ENCODE measurements around the gene ANAPC15.

The ANAPC15 gene

GRCh38 chr11:72084076-72084475 lies 28.4 kb downstream of the ANAPC15 start:
- no peak for DNase-seq

GRCh38 chr11:72083414-72083813 lies 29.1 kb downstream of the ANAPC15 start:
- no peak for DNase-seq

GRCh38 chr11:72081821-72082453 lies 30.6 kb downstream of the ANAPC15 start:
- DNase-seq: no peak

GRCh38 chr11:72081184-72081644 lies 31.3 kb downstream of the ANAPC15 start:
- no peak for DNase-seq

GRCh38 chr11:72080326-72081183 lies 31.9 kb downstream of the ANAPC15 start, which contains the start of the genes LRRC51 and NUMA1:
Gene LRRC51, plus strand, starts transcription at chr11:72080850. Its CDS starts 8,234 bp downstream, at chr11:72089084.
Gene NUMA1, minus strand, starts transcription at chr11:72080542. Its CDS starts 44,599 bp downstream, at chr11:72035943.
- peak; percentile 96 to 100 (median 99) for DNase-seq

- peak in 1 of 6 experiments; percentile 31 for DNase-seq
Observed at GRCh38 chr11:72079819-72080325, 32.6 kb downstream of the ANAPC15 start.

GRCh38 chr11:72078477-72078876 lies 34.0 kb downstream of the ANAPC15 start:
- DNase-seq: no peak

- no peak for DNase-seq
Observed at GRCh38 chr11:72075756-72076155, 36.7 kb downstream of the ANAPC15 start.

GRCh38 chr11:72075109-72075508 lies 37.4 kb downstream of the ANAPC15 start:
- DNase-seq: no peak

GRCh38 chr11:72072348-72072747 lies 40.1 kb downstream of the ANAPC15 start:
- DNase-seq: no peak

- DNase-seq: no peak
Observed at GRCh38 chr11:72070491-72070890, 42.0 kb downstream of the ANAPC15 start.

- DNase-seq: no peak
Observed at GRCh38 chr11:72069787-72070251, 42.7 kb downstream of the ANAPC15 start.

- DNase-seq: no peak
Observed at GRCh38 chr11:72069200-72069599, 43.3 kb downstream of the ANAPC15 start.

- no peak for DNase-seq
Observed at GRCh38 chr11:72067676-72068075, 44.8 kb downstream of the ANAPC15 start.

- DNase-seq: no peak
Observed at GRCh38 chr11:72067266-72067665, 45.2 kb downstream of the ANAPC15 start.

- no peak for DNase-seq
Observed at GRCh38 chr11:72066855-72067254, 45.6 kb downstream of the ANAPC15 start.

GRCh38 chr11:72061739-72062396 lies 50.6 kb downstream of the ANAPC15 start:
- no peak for DNase-seq
